Activated naive CD8-positive, alpha-beta T cell treated with anti-CD3 and anti-CD28 coated beads, Interleukin-2, amount 50 U/mL, for 16 hours (primary cell): ENCODE results near the gene CUEDC1.
"Not testable (repeated sequence)": the region's sequence is repeated elsewhere in the genome, so short reads cannot be mapped to it uniquely, and the experiment has no call there.

Experiments used
- DNase-seq: peaks from one replicate; pipeline ENCODE4 v3.0.0-alpha.2; 2020; ENCODE audit warnings: low read depth, low spot score

Gene CUEDC1

GRCh38 chr17:57939797-57940196 is 15.4 kb downstream of the CUEDC1 start:
- no peak for DNase-seq

GRCh38 chr17:57938061-57938502 is 17.1 kb downstream of the CUEDC1 start:
- no peak for DNase-seq

GRCh38 chr17:57937492-57937891 is 17.7 kb downstream of the CUEDC1 start:
- DNase-seq, result no peak

GRCh38 chr17:57935833-57936807 is 19.1 kb downstream of the CUEDC1 start:
- DNase-seq, result no peak

GRCh38 chr17:57931488-57932137 is 23.6 kb downstream of the CUEDC1 start:
- no peak for DNase-seq

GRCh38 chr17:57930239-57930638 is 25.0 kb downstream of the CUEDC1 start:
- DNase-seq, result no peak

- DNase-seq, result no peak
These were observed 25.8 kb downstream of the CUEDC1 start for GRCh38 chr17:57929386-57929785.

GRCh38 chr17:57928928-57929327 is 26.3 kb downstream of the CUEDC1 start:
- DNase-seq, result no peak

GRCh38 chr17:57927048-57927723 is 28.0 kb downstream of the CUEDC1 start:
- DNase-seq, result no peak

- DNase-seq, result no peak
These were observed 28.5 kb downstream of the CUEDC1 start for GRCh38 chr17:57926723-57927047.

GRCh38 chr17:57925361-57925990 is 29.7 kb downstream of the CUEDC1 start:
- no peak for DNase-seq

- DNase-seq, result no peak
These were observed 30.5 kb downstream of the CUEDC1 start for GRCh38 chr17:57924677-57925076.

- DNase-seq, result no peak
These were observed 31.9 kb downstream of the CUEDC1 start for GRCh38 chr17:57923182-57923872.

GRCh38 chr17:57922745-57923144 is 32.5 kb downstream of the CUEDC1 start:
- not testable (repeated sequence) for DNase-seq

GRCh38 chr17:57920916-57921703 is 34.1 kb downstream of the CUEDC1 start:
- DNase-seq, result no peak

- no peak for DNase-seq
These were observed 35.3 kb downstream of the CUEDC1 start for GRCh38 chr17:57919918-57920317.

- no peak for DNase-seq
These were observed 37.0 kb downstream of the CUEDC1 start for GRCh38 chr17:57918017-57918895.

- no peak for DNase-seq
These were observed 38.0 kb downstream of the CUEDC1 start for GRCh38 chr17:57916925-57917858.
